Endodermal cell (in vitro differentiated cells): Measurements from ENCODE around the gene MCTP1. TPM values are rescaled to one million over a fixed set of nuclear protein-coding genes. Genes with fewer than 3 reads are reported as not detected.
"Not testable (repeated sequence)": the region's sequence is repeated elsewhere in the genome, so short reads cannot be mapped to it uniquely, and the experiment has no call there.

ENCODE experiments used
- DNase-seq: peaks from one replicate; pipeline ENCODE4 v3.0.0-alpha.2; 2017
- H3K27ac ChIP-seq: 2 replicates; pipeline ENCODE4 v1.5.1; 2013; ENCODE audit warnings: mild to moderate bottlenecking, low read depth, low read length, moderate library complexity
- H3K27me3 ChIP-seq: 2 replicates; pipeline ENCODE4 v1.6.1; 2013; ENCODE audit warnings: mild to moderate bottlenecking, low read length, moderate library complexity; ENCODE audit not compliant: insufficient read depth, control insufficient read depth, poor library complexity, severe bottlenecking
- H3K36me3 ChIP-seq: 2 replicates; pipeline ENCODE4 v1.7.0; 2013; ENCODE audit warnings: mild to moderate bottlenecking, low read length, moderate library complexity; ENCODE audit not compliant: control insufficient read depth, insufficient read depth
- H3K4me1 ChIP-seq: one replicate; pipeline ENCODE4 v1.7.0; 2013; ENCODE audit warnings: low read length; ENCODE audit not compliant: control insufficient read depth, insufficient read depth
- H3K4me3 ChIP-seq: 2 replicates; pipeline ENCODE4 v1.5.1; 2013; ENCODE audit warnings: mild to moderate bottlenecking, low read length, moderate library complexity
- H3K9ac ChIP-seq: 2 replicates; pipeline ENCODE4 v1.6.1; 2013; ENCODE audit warnings: mild to moderate bottlenecking, low read length, moderate library complexity; ENCODE audit not compliant: poor library complexity, severe bottlenecking; ENCODE audit errors: extremely low read depth
- H3K9me3 ChIP-seq: 2 replicates; pipeline ENCODE4 v1.6.1; 2013; ENCODE audit warnings: mild to moderate bottlenecking, low read length, moderate library complexity; ENCODE audit not compliant: control insufficient read depth
- H3K27ac Mint-ChIP-seq: 2 replicates; pipeline ENCODE4 v1.8.0; 2020; ENCODE audit warnings: mixed read lengths
- H3K27me3 Mint-ChIP-seq: 2 replicates; pipeline ENCODE4 v1.8.0; 2021; ENCODE audit warnings: mild to moderate bottlenecking, mixed read lengths; ENCODE audit not compliant: insufficient read depth
- H3K36me3 Mint-ChIP-seq: 2 replicates; pipeline ENCODE4 v1.8.0; 2020; ENCODE audit warnings: low read depth, mixed read lengths
- H3K4me1 Mint-ChIP-seq: 2 replicates; pipeline ENCODE4 v1.8.0; 2020; ENCODE audit warnings: mixed read lengths
- H3K4me3 Mint-ChIP-seq: 2 replicates; pipeline ENCODE4 v1.8.0; 2020; ENCODE audit warnings: mild to moderate bottlenecking, moderate library complexity, mixed read lengths
- H3K9me3 Mint-ChIP-seq: 2 replicates; pipeline ENCODE4 v1.8.0; 2020; ENCODE audit warnings: mild to moderate bottlenecking, mixed read lengths
- CTCF ChIP-seq: fragments of 200-600 bp; sonication (generic); conservative IDR thresholded peaks from 2 replicates; pipeline ENCODE4 v1.5.0; 2021; ENCODE audit warnings: antibody characterized with exemption, mild to moderate bottlenecking
- WGBS, 2 experiments: methylation state at CpG; one replicate each; pipeline versions ENCODE4 v1.1.5 to v1.1.7; 2013; ENCODE audit warnings: missing lambda C conversion rate in 2 of 2, mixed read lengths in 1 of 2; ENCODE audit not compliant: insufficient coverage in 1 of 2, insufficient read length in 1 of 2; 5-methylcytosine and 5-hydroxymethylcytosine counted together
- total RNA-seq, 2 donors: library from RNA; stranded (reverse); fragmentation: NEBNext Ultra II Directional in 1 of 2; extraction: Animal tissue kit (Norgen Biotek cat#: 25700) in 1 of 2; gene quantifications; 2 replicates in 1 of 2; 3 replicates in 1 of 2; pipeline ENCODE4 v1.2.1, GENCODE V29; 2021

Gene MCTP1
- total RNA-seq, 2 donors from 2014 or later: 0.71 to 3.7 TPM

GRCh38 chr5:94968507-94969095 is 316.3 kb downstream of the MCTP1 start:
- TF ChIP-seq CTCF: peak; percentile 87
- peak; percentile 64 for DNase-seq
- Histone ChIP-seq H3K27ac (no peak overlapping the region), H3K9ac (no peak overlapping the region), H3K9me3 (no peaks in the 10 kb centered on the region), H3K36me3 (no peaks in the 10 kb centered on the region), H3K4me3 (no peak overlapping the region), H3K4me1 (no peaks in the 10 kb centered on the region), H3K27me3 (no peaks in the 10 kb centered on the region)
- Mint-ChIP-seq H3K4me3 (no peak overlapping the region), H3K36me3 (no peaks in the 10 kb centered on the region), H3K4me1 (no peaks in the 10 kb centered on the region), H3K9me3 (no peaks in the 10 kb centered on the region), H3K27me3 (no peaks in the 10 kb centered on the region), H3K27ac (no peak overlapping the region)
- 35% methylated on average over 5 of the region's 5 CpGs; no CpG with 5 or more reads in 1 of the 2 experiments for WGBS, 2 experiments

- H3K9ac ChIP-seq: no peak overlapping the region
- TF ChIP-seq CTCF: no peak
- no peak for DNase-seq
- H3K4me1 ChIP-seq: no peaks in the 10 kb centered on the region
- H3K36me3 ChIP-seq: no peaks in the 10 kb centered on the region
- Mint-ChIP-seq H3K36me3 (no peaks in the 10 kb centered on the region), H3K9me3 (no peaks in the 10 kb centered on the region), H3K27me3 (no peaks in the 10 kb centered on the region), H3K4me1 (no peaks in the 10 kb centered on the region), H3K4me3 (no peak overlapping the region), H3K27ac (no peak overlapping the region)
- H3K27ac ChIP-seq: no peak overlapping the region
- 91 to 100% methylated on average over 1 to 6 of the region's 6 CpGs for WGBS, 2 experiments
- H3K27me3 ChIP-seq: no peaks in the 10 kb centered on the region
- H3K4me3 ChIP-seq: no peak overlapping the region
- no peaks in the 10 kb centered on the region for H3K9me3 ChIP-seq
Observed at GRCh38 chr5:94967525-94967924, 317.4 kb downstream of the MCTP1 start.

GRCh38 chr5:94959279-94959678 is 325.6 kb downstream of the MCTP1 start:
- H3K4me1 Mint-ChIP-seq, DNase-seq, H3K27me3 ChIP-seq, H3K27ac Mint-ChIP-seq, H3K9ac ChIP-seq, H3K4me3 ChIP-seq, H3K36me3 Mint-ChIP-seq, H3K27me3 Mint-ChIP-seq, H3K27ac ChIP-seq, H3K36me3 ChIP-seq, H3K4me3 Mint-ChIP-seq, H3K4me1 ChIP-seq: not testable (repeated sequence)
- peaks cover 30% of the 10 kb centered on the region for H3K9me3 Mint-ChIP-seq
- 91 to 100% methylated on average over 1 to 2 of the region's 2 CpGs for WGBS, 2 experiments
- peaks cover 11% of the 10 kb centered on the region for H3K9me3 ChIP-seq

GRCh38 chr5:94945656-94946055 is 339.2 kb downstream of the MCTP1 start:
- Histone ChIP-seq H3K9me3 (no peaks in the 10 kb centered on the region), H3K4me1 (no peaks in the 10 kb centered on the region), H3K36me3 (no peaks in the 10 kb centered on the region), H3K9ac (no peak overlapping the region), H3K27me3 (no peaks in the 10 kb centered on the region), H3K27ac (no peak overlapping the region), H3K4me3 (no peak overlapping the region)
- Mint-ChIP-seq H3K27me3 (no peaks in the 10 kb centered on the region), H3K9me3 (no peaks in the 10 kb centered on the region), H3K4me3 (no peak overlapping the region), H3K27ac (no peak overlapping the region), H3K36me3 (no peaks in the 10 kb centered on the region), H3K4me1 (no peaks in the 10 kb centered on the region)
- WGBS, 2 experiments: 75 to 89% methylated on average over 2 of the region's 2 CpGs
- no peak for TF ChIP-seq CTCF
- DNase-seq: no peak
